ENCODE data around the gene GPER1.

GPER1 gene

GRCh38 chr7:1095621-1096155 lies 7.8 kb downstream of the GPER1 start:
- TF ChIP-seq FOXP2 (optimal IDR thresholded peaks at IDR 0.05; ENCODE audit: borderline replicate concordance, extremely low read depth, extremely low read length, insufficient read depth) (no peak), POLR2AphosphoS5 (IDR thresholded peaks at IDR 0.05; ENCODE audit: low read depth, low read length) (no peak), REST (IDR thresholded peaks at IDR 0.05; ENCODE audit: insufficient read depth in 1 of 2, low read depth in 2 of 2, low read length in 2 of 2) (no peak), SIN3A (IDR thresholded peaks at IDR 0.05; ENCODE audit: borderline replicate concordance, insufficient read depth, low read length) (no peak), TAF1 (IDR thresholded peaks at IDR 0.05; ENCODE audit: borderline replicate concordance, insufficient read depth, low read length) (no peak)

- TF ChIP-seq SIN3A (IDR thresholded peaks at IDR 0.05; ENCODE audit: borderline replicate concordance, insufficient read depth, low read length) = no peak
These were observed 8.5 kb downstream of the GPER1 start for GRCh38 chr7:1096156-1097119.

- TF ChIP-seq TAF1 (IDR thresholded peaks at IDR 0.05; ENCODE audit: borderline replicate concordance, insufficient read depth, low read length) (no peak), FOXP2 (optimal IDR thresholded peaks at IDR 0.05; ENCODE audit: borderline replicate concordance, extremely low read depth, extremely low read length, insufficient read depth) (no peak), REST (IDR thresholded peaks at IDR 0.05; ENCODE audit: insufficient read depth in 1 of 2, low read depth in 2 of 2, low read length in 2 of 2) (no peak), POLR2AphosphoS5 (IDR thresholded peaks at IDR 0.05; ENCODE audit: low read depth, low read length) (no peak), SIN3A (IDR thresholded peaks at IDR 0.05; ENCODE audit: borderline replicate concordance, insufficient read depth, low read length) (no peak)
These were observed 9.2 kb downstream of the GPER1 start for GRCh38 chr7:1097120-1097504.

- no peak for TF ChIP-seq POLR2AphosphoS5 (IDR thresholded peaks at IDR 0.05; ENCODE audit: low read depth, low read length)
These were observed 10.6 kb downstream of the GPER1 start for GRCh38 chr7:1098243-1099153.

GRCh38 chr7:1099154-1099542 lies 11.2 kb downstream of the GPER1 start:
- TF ChIP-seq POLR2AphosphoS5 (IDR thresholded peaks at IDR 0.05; ENCODE audit: low read depth, low read length) (no peak), SIN3A (IDR thresholded peaks at IDR 0.05; ENCODE audit: borderline replicate concordance, insufficient read depth, low read length) (no peak), FOXP2 (optimal IDR thresholded peaks at IDR 0.05; ENCODE audit: borderline replicate concordance, extremely low read depth, extremely low read length, insufficient read depth) (no peak), TAF1 (IDR thresholded peaks at IDR 0.05; ENCODE audit: borderline replicate concordance, insufficient read depth, low read length) (no peak), REST (IDR thresholded peaks at IDR 0.05; ENCODE audit: insufficient read depth in 1 of 2, low read depth in 2 of 2, low read length in 2 of 2) (no peak)

Data from PFSK-1 (cell line).